Ishikawa (cell line): ENCODE measurements around the gene SOX6.

Source experiments
- CREB1 ChIP-seq: IDR thresholded peaks from 2 replicates; pipeline ENCODE4 v1.6.1; 2012; ENCODE audit warnings: low read depth
- EGR1 ChIP-seq: IDR thresholded peaks from 2 replicates; pipeline ENCODE4 v1.6.1; 2012
- EP300 ChIP-seq: IDR thresholded peaks from 2 replicates; pipeline ENCODE4 v1.6.1; 2012; ENCODE audit warnings: borderline replicate concordance
- NFIC ChIP-seq: IDR thresholded peaks from 2 replicates; pipeline ENCODE4 v1.6.1; 2012
- RAD21 ChIP-seq: IDR thresholded peaks from 2 replicates; pipeline ENCODE4 v1.6.1; 2012; ENCODE audit warnings: low read depth
- REST ChIP-seq: IDR thresholded peaks from 2 replicates; pipeline ENCODE4 v1.6.1; 2012; ENCODE audit warnings: low read depth, mild to moderate bottlenecking
- TAF1 ChIP-seq: IDR thresholded peaks from 2 replicates; pipeline ENCODE4 v1.6.1; 2012; ENCODE audit warnings: low read depth, mild to moderate bottlenecking
- TEAD4 ChIP-seq: IDR thresholded peaks from 2 replicates; pipeline ENCODE4 v1.6.1; 2012
- YY1 ChIP-seq: IDR thresholded peaks from 2 replicates; pipeline ENCODE4 v1.6.1; 2012; ENCODE audit warnings: low read depth
- ZBTB7A ChIP-seq: IDR thresholded peaks from 2 replicates; pipeline ENCODE4 v1.6.1; 2012; ENCODE audit warnings: low read depth
- TF ChIP-seq, protein P1 (sequence below): IDR thresholded peaks from 2 replicates; pipeline ENCODE4 v1.6.1; 2012
- TF ChIP-seq, protein P2 (sequence below): IDR thresholded peaks from 2 replicates; pipeline ENCODE4 v1.6.1; 2012

DNA sequence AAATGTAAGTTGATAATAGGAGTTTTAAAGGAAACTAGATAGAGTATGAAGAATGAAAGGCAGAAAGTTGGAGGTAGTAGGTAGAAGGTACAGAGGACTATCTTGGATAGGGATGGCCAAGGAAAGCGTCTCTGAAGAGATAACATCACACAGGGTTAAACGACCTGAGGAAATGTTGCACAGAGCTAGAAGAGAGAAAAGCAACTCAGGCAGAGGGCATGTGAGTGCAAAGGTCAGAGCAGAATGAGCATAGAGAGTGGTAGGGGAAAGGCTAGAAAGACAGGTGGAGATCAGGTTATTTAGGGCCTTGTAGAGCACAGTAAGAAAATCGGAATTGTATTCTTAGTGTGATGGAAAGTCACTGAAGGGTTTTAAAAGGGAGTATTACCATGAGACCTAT, 232.0 kb downstream of the SOX6 start:
- TF ChIP-seq REST (no peak), YY1 (no peak), TEAD4 (no peak), ZBTB7A (no peak), EGR1 (no peak), TAF1 (no peak), NFIC (no peak), RAD21 (no peak), EP300 (no peak), CREB1 (no peak)
- TF ChIP-seq, protein P1, sequence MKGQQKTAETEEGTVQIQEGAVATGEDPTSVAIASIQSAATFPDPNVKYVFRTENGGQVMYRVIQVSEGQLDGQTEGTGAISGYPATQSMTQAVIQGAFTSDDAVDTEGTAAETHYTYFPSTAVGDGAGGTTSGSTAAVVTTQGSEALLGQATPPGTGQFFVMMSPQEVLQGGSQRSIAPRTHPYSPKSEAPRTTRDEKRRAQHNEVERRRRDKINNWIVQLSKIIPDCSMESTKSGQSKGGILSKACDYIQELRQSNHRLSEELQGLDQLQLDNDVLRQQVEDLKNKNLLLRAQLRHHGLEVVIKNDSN = no peak
- TF ChIP-seq, protein P2, sequence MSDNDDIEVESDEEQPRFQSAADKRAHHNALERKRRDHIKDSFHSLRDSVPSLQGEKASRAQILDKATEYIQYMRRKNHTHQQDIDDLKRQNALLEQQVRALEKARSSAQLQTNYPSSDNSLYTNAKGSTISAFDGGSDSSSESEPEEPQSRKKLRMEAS = no peak
